Stimulated activated CD8-positive, alpha-beta memory T cell treated with anti-CD3 and anti-CD28 coated beads, Interleukin-7, amount 100 ng/mL, for 1 hour (primary cell): ENCODE data around the gene IFNAR1.

Experiments
- DNase-seq, 2 donors: peaks; one replicate each; pipeline ENCODE4 v3.0.0-alpha.2; 2020; ENCODE audit warnings: low read depth in 2 of 2

The IFNAR1 gene

GRCh38 chr21:33324291-33325221, at the start of gene IFNAR1:
IFNAR1 (plus strand) TSS chr21:33324970; CDS start chr21:33325056, 86 bp downstream.
- peak; percentile 98 to 99 for DNase-seq

- no peak for DNase-seq
Measured at GRCh38 chr21:33278721-33279120, 46.0 kb upstream of the IFNAR1 start.

- no peak for DNase-seq
Measured at GRCh38 chr21:33279330-33279820, 45.4 kb upstream of the IFNAR1 start.

GRCh38 chr21:33281096-33281652, 43.6 kb upstream of the IFNAR1 start:
- no peak for DNase-seq

GRCh38 chr21:33283203-33283602, 41.6 kb upstream of the IFNAR1 start:
- DNase-seq, result no peak

GRCh38 chr21:33286076-33286475, 38.7 kb upstream of the IFNAR1 start:
- no peak for DNase-seq

GRCh38 chr21:33286600-33287456, 37.9 kb upstream of the IFNAR1 start:
- no peak for DNase-seq

GRCh38 chr21:33289199-33289819, 35.5 kb upstream of the IFNAR1 start:
- no peak for DNase-seq

- no peak for DNase-seq
Measured at GRCh38 chr21:33290441-33290840, 34.3 kb upstream of the IFNAR1 start.

- DNase-seq, result no peak
Measured at GRCh38 chr21:33291686-33292085, 33.1 kb upstream of the IFNAR1 start.

GRCh38 chr21:33292724-33293123, 32.0 kb upstream of the IFNAR1 start:
- no peak for DNase-seq

- DNase-seq, result no peak
Measured at GRCh38 chr21:33293136-33293535, 31.6 kb upstream of the IFNAR1 start.

- no peak for DNase-seq
Measured at GRCh38 chr21:33293811-33294216, 31.0 kb upstream of the IFNAR1 start.

- no peak for DNase-seq
Measured at GRCh38 chr21:33296156-33296555, 28.6 kb upstream of the IFNAR1 start.

- DNase-seq, result no peak
Measured at GRCh38 chr21:33299181-33299752, 25.5 kb upstream of the IFNAR1 start.

- DNase-seq, result no peak
Measured at GRCh38 chr21:33300701-33301631, 23.8 kb upstream of the IFNAR1 start.

- no peak for DNase-seq
Measured at GRCh38 chr21:33301632-33302002, 23.2 kb upstream of the IFNAR1 start.

GRCh38 chr21:33302055-33302454, 22.7 kb upstream of the IFNAR1 start:
- DNase-seq, result no peak

GRCh38 chr21:33302796-33303195, 22.0 kb upstream of the IFNAR1 start:
- DNase-seq, result no peak

- DNase-seq, result no peak
Measured at GRCh38 chr21:33305344-33305671, 19.5 kb upstream of the IFNAR1 start.
